KOPT-K1 (cell line): ENCODE measurements around the gene KCNQ5.
"Not testable (repeated sequence)": the region's sequence is repeated elsewhere in the genome, so short reads cannot be mapped to it uniquely, and the experiment has no call there.

ENCODE experiments used
- H3K27ac ChIP-seq: fragments of 200-600 bp; sonication (generic); 2 replicates; pipeline ENCODE4 v1.5.1; 2016; ENCODE audit warnings: antibody characterized with exemption, mild to moderate bottlenecking, low read depth, low read length; ENCODE audit not compliant: poor library complexity, severe bottlenecking
- H3K36me3 ChIP-seq: fragments of 200-600 bp; sonication (generic); 2 replicates; pipeline ENCODE4 v1.5.1; 2017; ENCODE audit warnings: antibody characterized with exemption, mild to moderate bottlenecking, low read length, moderate library complexity; ENCODE audit not compliant: insufficient read depth
- H3K9me3 ChIP-seq: fragments of 200-600 bp; sonication (generic); 2 replicates; pipeline ENCODE4 v1.5.1; 2017; ENCODE audit warnings: antibody characterized with exemption, low read length, mild to moderate bottlenecking; ENCODE audit not compliant: insufficient read depth, poor library complexity, severe bottlenecking

KCNQ5 gene

DNA sequence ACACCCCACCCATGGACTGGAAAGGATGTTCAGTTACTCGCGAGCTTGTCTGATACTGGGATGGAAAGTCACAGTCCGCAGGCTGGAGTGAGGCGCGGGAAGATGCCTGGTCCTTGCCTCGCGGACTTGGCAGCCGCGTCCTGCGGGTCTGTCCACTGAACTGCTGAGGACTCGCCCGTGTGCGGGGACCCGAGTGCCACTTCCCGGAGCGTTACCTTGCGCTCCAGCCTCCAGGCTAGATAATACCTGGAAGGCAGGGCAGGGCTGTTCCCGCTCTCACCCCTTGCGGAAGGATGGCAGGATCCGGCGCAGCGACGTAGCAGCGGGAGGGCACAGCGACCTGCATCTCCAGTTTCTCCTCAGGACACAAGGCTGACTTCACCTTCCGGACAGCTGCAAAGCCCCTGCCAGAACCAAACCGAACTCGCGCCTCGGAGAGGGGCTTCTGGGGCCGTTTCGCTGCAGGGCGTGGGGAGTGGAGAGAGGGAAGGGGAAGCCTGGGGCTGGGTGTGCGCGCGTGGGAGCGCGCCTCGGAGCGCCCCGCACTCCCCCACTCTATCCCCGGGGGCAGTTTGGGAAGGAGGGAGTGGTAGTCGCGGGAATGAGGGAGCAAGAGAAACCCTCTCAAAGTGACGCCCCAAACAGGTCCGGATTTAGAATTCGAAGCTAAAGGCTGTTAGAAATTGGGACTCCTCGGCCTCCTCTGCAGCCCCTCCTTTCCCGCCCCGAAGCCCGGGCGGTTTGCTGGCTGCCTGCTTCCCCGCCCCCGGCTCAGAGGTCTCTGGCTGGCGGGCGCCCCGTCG, at the start of gene KCNQ5:
Gene KCNQ5 (plus strand): TSS at position 774 of the 803 bp plus-strand sequence.
- no peaks in the 10 kb centered on the region for H3K36me3 ChIP-seq
- H3K27ac ChIP-seq = no peak within 1 kb of the TSS
- no peaks in the 10 kb centered on the region for H3K9me3 ChIP-seq

DNA sequence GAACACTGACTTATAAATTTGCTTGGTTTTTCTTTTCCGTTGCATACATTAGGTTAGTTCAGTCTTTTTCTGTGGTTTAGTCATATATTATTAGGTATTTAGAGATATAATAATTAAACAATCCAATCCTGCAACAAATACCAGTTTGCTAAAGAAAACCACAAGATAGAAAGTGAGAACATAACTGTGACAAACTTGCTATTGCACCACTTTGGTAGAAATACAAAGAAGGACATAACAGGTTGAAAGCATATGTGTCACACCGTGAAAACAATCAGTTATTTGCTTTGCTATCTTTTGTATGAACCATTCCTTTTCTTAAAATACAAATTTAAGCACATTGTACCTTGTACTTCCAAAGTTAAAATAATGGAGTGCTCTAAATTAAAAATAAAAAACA, 42.0 kb upstream of the KCNQ5 start:
- Histone ChIP-seq H3K9me3 (no peaks in the 10 kb centered on the region), H3K27ac (no peak overlapping the region), H3K36me3 (no peaks in the 10 kb centered on the region)

DNA sequence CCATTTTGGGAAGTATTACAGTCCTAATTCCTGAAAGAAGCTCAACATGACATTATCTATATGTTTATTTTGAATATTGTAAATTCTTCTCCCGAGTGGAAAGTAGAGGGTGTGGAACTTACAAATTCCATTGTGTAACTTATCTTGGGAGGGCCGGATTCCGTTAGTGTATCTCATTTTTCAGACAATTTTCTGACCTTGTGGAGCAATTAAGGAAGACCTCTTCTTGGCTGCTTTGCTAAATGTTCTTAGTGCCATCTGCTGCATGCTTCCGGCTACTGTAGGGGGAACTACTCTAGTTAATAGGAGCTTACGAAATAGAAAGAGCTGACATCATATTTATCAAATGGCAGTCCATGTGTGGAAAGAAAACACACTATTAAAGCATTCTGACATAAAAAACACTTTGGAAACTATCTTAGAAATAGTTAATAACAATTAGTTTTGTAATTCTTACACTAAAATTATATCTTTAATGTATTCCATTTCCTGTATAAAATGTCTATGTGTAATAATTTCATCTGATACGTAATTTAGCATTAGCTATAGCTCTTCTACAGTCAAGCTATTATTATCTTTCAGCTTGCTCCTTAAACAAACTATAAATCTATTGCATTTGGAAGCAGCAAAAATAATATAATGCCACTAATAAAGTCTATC, 41.5 kb upstream of the KCNQ5 start:
- H3K27ac ChIP-seq = no peak overlapping the region
- H3K9me3 ChIP-seq = no peaks in the 10 kb centered on the region

GRCh38 chr6:72580950-72581349, 40.9 kb upstream of the KCNQ5 start:
- not testable (repeated sequence) for H3K27ac ChIP-seq, H3K36me3 ChIP-seq, H3K9me3 ChIP-seq

More for the DNA sequence above, 41.5 kb upstream of the KCNQ5 start:
- H3K36me3 ChIP-seq = no peaks in the 10 kb centered on the region

- Histone ChIP-seq H3K36me3 (no peaks in the 10 kb centered on the region), H3K9me3 (no peaks in the 10 kb centered on the region), H3K27ac (no peak overlapping the region)
Observed at GRCh38 chr6:72588155-72588554, 33.7 kb upstream of the KCNQ5 start.

DNA sequence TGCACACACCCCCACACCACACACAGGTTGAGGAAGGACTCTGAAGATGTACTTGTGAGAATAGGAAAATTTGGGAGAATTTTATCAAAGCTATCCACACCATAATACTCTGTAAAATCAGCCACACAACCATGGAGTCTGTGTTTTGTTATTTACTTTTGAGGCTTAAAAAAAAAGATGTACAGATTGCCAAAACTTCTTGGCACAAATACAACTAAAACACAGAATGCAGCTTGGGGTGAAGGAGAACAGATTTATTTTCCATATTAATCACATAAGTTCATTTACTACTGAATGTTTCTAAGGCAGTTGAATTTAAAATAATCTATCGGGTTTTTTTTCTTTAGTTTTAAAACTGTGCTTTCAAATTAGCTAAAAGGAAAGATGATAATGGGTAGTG, 32.8 kb upstream of the KCNQ5 start:
- Histone ChIP-seq H3K9me3 (no peaks in the 10 kb centered on the region), H3K27ac (no peak overlapping the region), H3K36me3 (no peaks in the 10 kb centered on the region)

DNA sequence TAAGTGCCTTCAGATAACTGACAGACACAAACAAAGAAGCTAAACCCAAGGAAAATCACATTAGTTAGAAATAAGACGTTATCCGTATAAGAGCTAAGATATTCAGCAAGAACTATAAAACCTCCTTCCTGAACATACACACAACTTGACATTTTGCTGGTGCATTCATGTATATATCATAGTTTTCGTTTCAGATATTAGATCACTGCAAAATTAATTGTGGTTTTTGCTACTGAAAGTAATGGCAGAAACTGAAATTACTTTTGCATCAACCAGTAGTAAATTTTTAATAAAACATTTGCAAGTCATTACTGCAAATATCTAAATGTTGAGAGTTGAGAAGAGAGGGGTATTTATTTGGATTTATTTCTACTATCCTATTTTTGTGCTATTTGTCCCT, 26.1 kb upstream of the KCNQ5 start:
- no peaks in the 10 kb centered on the region for H3K9me3 ChIP-seq
- no peaks in the 10 kb centered on the region for H3K36me3 ChIP-seq
- no peak overlapping the region for H3K27ac ChIP-seq

GRCh38 chr6:72616406-72617015, 5.4 kb upstream of the KCNQ5 start:
- Histone ChIP-seq H3K36me3 (no peaks in the 10 kb centered on the region), H3K9me3 (no peaks in the 10 kb centered on the region), H3K27ac (no peak overlapping the region)

DNA sequence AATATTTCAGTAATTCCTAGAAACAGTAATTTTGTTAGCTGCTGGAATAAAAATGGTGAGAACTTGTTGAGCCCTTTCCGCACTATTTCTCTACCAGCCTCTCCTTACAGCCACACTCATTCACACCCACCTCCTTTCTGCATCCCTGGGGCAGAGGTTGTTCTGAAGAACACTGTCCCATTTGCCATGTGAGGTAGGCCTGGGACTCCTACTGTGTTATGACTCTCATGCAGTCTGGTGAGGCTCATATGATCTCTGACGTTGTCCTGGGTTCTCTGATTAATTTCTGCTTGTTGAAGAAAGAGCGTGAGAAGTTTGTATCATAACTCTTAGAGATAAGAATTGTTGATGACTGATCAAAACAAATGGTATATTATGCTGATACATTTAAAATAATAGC, 4.1 kb upstream of the KCNQ5 start:
- no peaks in the 10 kb centered on the region for H3K36me3 ChIP-seq
- H3K9me3 ChIP-seq = no peaks in the 10 kb centered on the region
- no peak overlapping the region for H3K27ac ChIP-seq

- Histone ChIP-seq H3K36me3 (no peaks in the 10 kb centered on the region), H3K9me3 (no peaks in the 10 kb centered on the region), H3K27ac (no peak overlapping the region)
Observed at GRCh38 chr6:72619883-72620696, 1.8 kb upstream of the KCNQ5 start.

DNA sequence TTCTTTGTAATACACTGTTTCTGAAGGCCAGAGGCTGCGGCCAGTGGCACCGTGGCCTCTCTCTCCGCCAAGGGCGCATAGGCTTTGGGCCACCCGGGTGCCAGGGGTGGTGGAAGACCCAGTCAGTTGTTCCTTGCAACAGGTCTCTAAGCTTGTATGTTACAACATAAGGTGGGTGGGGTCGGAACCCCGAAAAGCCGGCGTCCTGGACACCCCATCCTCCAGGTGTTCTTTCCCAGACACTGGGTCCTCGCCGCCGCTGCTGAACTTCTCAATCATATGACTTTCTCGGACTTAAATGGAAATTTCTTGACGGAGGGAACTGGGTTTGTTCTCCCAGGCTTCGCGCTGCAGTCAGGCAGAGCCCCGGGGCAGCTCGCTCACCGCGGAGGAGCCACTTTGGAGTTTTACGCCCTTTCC, 983 bp upstream of the KCNQ5 start:
- Histone ChIP-seq H3K27ac (no peak overlapping the region), H3K36me3 (no peaks in the 10 kb centered on the region)

DNA sequence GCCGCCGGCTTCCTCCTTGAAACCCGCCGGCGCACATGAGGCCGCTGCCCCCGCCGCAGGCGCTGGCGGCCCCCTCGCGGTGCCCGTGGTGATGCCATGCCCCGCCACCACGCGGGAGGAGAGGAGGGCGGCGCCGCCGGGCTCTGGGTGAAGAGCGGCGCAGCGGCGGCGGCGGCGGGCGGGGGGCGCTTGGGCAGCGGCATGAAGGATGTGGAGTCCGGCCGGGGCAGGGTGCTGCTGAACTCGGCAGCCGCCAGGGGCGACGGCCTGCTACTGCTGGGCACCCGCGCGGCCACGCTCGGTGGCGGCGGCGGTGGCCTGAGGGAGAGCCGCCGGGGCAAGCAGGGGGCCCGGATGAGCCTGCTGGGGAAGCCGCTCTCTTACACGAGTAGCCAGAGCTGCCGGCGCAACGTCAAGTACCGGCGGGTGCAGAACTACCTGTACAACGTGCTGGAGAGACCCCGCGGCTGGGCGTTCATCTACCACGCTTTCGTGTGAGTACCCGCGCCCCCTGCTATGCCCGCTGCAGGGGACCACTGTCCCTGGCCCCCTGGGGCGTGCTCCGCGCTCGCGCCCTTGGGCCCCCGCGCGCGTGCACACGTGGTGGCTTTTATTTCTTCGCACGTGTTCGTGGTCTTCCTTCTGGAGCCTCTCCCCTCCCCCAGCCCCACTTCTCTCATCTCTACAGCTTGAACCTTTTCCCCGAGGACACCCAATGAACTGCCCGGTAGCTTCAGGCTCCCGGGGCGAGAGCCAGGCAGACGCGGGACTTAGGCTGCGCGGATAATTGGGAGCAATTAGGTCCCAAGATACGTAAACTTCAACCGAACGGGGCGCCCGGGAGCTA, 453 bp downstream of the KCNQ5 start:
- Histone ChIP-seq H3K36me3 (no peaks in the 10 kb centered on the region), H3K27ac (no peak overlapping the region), H3K9me3 (no peaks in the 10 kb centered on the region)

More for the DNA sequence above, 983 bp upstream of the KCNQ5 start:
- no peaks in the 10 kb centered on the region for H3K9me3 ChIP-seq

GRCh38 chr6:72623808-72624207, 1.9 kb downstream of the KCNQ5 start:
- H3K36me3 ChIP-seq = no peaks in the 10 kb centered on the region
- H3K27ac ChIP-seq = no peak overlapping the region
- H3K9me3 ChIP-seq = no peaks in the 10 kb centered on the region

- H3K9me3 ChIP-seq = no peaks in the 10 kb centered on the region
- no peak overlapping the region for H3K27ac ChIP-seq
Observed at GRCh38 chr6:72624557-72625160, 2.8 kb downstream of the KCNQ5 start.

More at GRCh38 chr6:72624557-72625160, 2.8 kb downstream of the KCNQ5 start:
- H3K36me3 ChIP-seq = no peaks in the 10 kb centered on the region
